HepG2 (cell line): ENCODE measurements around the gene MMP24OS. TPM values are rescaled to one million over a fixed set of nuclear protein-coding genes. Genes with fewer than 3 reads are reported as not detected.

Experiments used
- ATAC-seq: fragments of 200-7000 bp; cut with Tn5 transposase; 3 replicates; pipeline ENCODE4 v1.9.1; 2020; ENCODE audit warnings: mild to moderate bottlenecking, moderate library complexity
- BruUV-seq: library from RNA; stranded (reverse); fragments of 400-500 nt; replicated peaks from 2 replicates; lab custom pipeline; 2021; lab: Mats Ljungman, UMichigan
- CTCF ChIA-PET: fragments of 300-600 bp; formaldehyde crosslinking; extraction: SDS; loops from one replicate; lab custom pipeline; 2021; ENCODE audit warnings: low total read pairs, inconsistent platforms, low intra/inter-chr PET ratio; lab: Yijun Ruan, JAX
- POLR2A ChIA-PET: fragments of 350-600 bp; sonication (Branson Sonifier 250); formaldehyde crosslinking; loops from one replicate; lab custom pipeline; 2020; ENCODE audit warnings: antibody characterized with exemption, inconsistent platforms; lab: Yijun Ruan, JAX
- DNase-seq: peaks from one replicate; pipeline ENCODE4 v3.0.0-alpha.2; 2015; ENCODE audit warnings: low spot score
- FAIRE-seq: peaks from 3 replicates; lab custom pipeline; 2011; peaks lifted over from hg19 to GRCh38; lab: Jason Lieb, UNC
- H2AFZ ChIP-seq: one replicate; pipeline ENCODE4 v1.6.1; 2011; ENCODE audit warnings: low read length, inconsistent platforms
- H3K27ac ChIP-seq: fragments of 300-600 bp; 3 replicates; pipeline ENCODE4 v1.8.0; 2011; ENCODE audit warnings: mixed run types, mild to moderate bottlenecking, mixed read lengths, low read length, inconsistent platforms; ENCODE audit not compliant: insufficient read depth; ENCODE audit errors: extremely low read length
- H3K27me3 ChIP-seq, 2 experiments: fragments of 200-600 bp in 1 of 2; 2 replicates in 1 of 2; 3 replicates in 1 of 2; pipeline versions ENCODE4 v1.6.0 to v1.8.0; 2011; ENCODE audit warnings: low read length in 2 of 2, mild to moderate bottlenecking in 2 of 2, moderate library complexity in 2 of 2, inconsistent platforms in 1 of 2; ENCODE audit not compliant: insufficient read depth in 2 of 2, control insufficient read depth in 1 of 2
- H3K36me3 ChIP-seq, 2 experiments: fragments of 200-600 bp in 1 of 2; replicated peaks in 1 of 2; 2 replicates in 1 of 2; 3 replicates in 1 of 2; pipeline versions ENCODE4 v1.5.1 to v1.8.0; 2011; ENCODE audit warnings: low read length in 2 of 2, inconsistent platforms in 1 of 2; ENCODE audit not compliant: insufficient read depth in 2 of 2, control insufficient read depth in 1 of 2
- H3K4me1 ChIP-seq: 2 replicates; pipeline ENCODE4 v1.5.1; 2012; ENCODE audit warnings: low read length, inconsistent platforms; ENCODE audit not compliant: insufficient read depth
- H3K4me2 ChIP-seq: 2 replicates; pipeline ENCODE4 v1.6.0; 2011; ENCODE audit warnings: low read depth, low read length, inconsistent platforms
- H3K4me3 ChIP-seq, 3 experiments: fragments of 200-600 bp in 1 of 3; sonication (generic), shearing (Covaris generic) in 1 of 3; replicated peaks in 1 of 3; 2 replicates each; pipeline ENCODE4 v1.5.1; 2011 to 2016; ENCODE audit warnings: low read length in 3 of 3, inconsistent platforms in 2 of 3, low read depth in 2 of 3, mild to moderate bottlenecking in 2 of 3, control low read depth in 1 of 3, mixed read lengths in 1 of 3; ENCODE audit not compliant: insufficient read depth in 1 of 3
- H3K79me2 ChIP-seq: one replicate; pipeline ENCODE4 v1.6.1; 2011; ENCODE audit warnings: low read length, inconsistent platforms; ENCODE audit not compliant: insufficient read depth
- H3K9ac ChIP-seq: 2 replicates; pipeline ENCODE4 v1.6.0; 2011; ENCODE audit warnings: mild to moderate bottlenecking, low read depth, low read length, inconsistent platforms; ENCODE audit not compliant: insufficient read depth
- H3K9me3 ChIP-seq: 2 replicates; pipeline ENCODE4 v1.5.1; 2012; ENCODE audit warnings: mild to moderate bottlenecking, low read length
- H4K20me1 ChIP-seq: 2 replicates; pipeline ENCODE4 v1.6.0; 2011; ENCODE audit warnings: inconsistent platforms, mild to moderate bottlenecking, low read length, moderate library complexity; ENCODE audit not compliant: insufficient read depth
- HCFC1 ChIP-seq: fragments of 150-350 bp; IDR thresholded peaks from 2 replicates; pipeline ENCODE4 v1.6.1; 2014; ENCODE audit warnings: low read depth, low read length
- HNF4A ChIP-seq: sonication (generic); formaldehyde crosslinking; IDR thresholded peaks from 2 replicates; pipeline ENCODE4 v1.4.0; 2020; ENCODE audit warnings: missing genetic modification reagents
- KDM2A ChIP-seq: sonication (generic); formaldehyde crosslinking; IDR thresholded peaks from 2 replicates; pipeline ENCODE4 v1.4.0; 2020; ENCODE audit warnings: low read depth, missing genetic modification reagents, borderline replicate concordance
- MBD4 ChIP-seq: IDR thresholded peaks from 2 replicates; pipeline ENCODE4 v1.6.1; 2012; ENCODE audit warnings: low read length, inconsistent platforms, borderline replicate concordance
- SATB2 ChIP-seq: sonication (generic); formaldehyde crosslinking; IDR thresholded peaks from 2 replicates; pipeline ENCODE4 v1.5.0; 2020; ENCODE audit warnings: missing genetic modification reagents
- SMARCC2 ChIP-seq: fragments of 450-650 bp; IDR thresholded peaks from 2 replicates; pipeline ENCODE4 v1.6.1; 2017; ENCODE audit warnings: antibody characterized with exemption, mild to moderate bottlenecking
- SMYD3 ChIP-seq: sonication (generic); formaldehyde crosslinking; IDR thresholded peaks from 2 replicates; pipeline ENCODE4 v1.8.1; 2023; ENCODE audit warnings: mild to moderate bottlenecking, missing genetic modification reagents
- SP2 ChIP-seq: sonication (generic); formaldehyde crosslinking; IDR thresholded peaks from 2 replicates; pipeline ENCODE4 v1.5.1; 2020; ENCODE audit warnings: mild to moderate bottlenecking, missing genetic modification reagents
- TAF1 ChIP-seq: sonication (generic); formaldehyde crosslinking; IDR thresholded peaks from 2 replicates; pipeline ENCODE4 v1.4.0; 2020; ENCODE audit warnings: missing genetic modification reagents
- ZKSCAN1 ChIP-seq: fragments of 150-350 bp; IDR thresholded peaks from 2 replicates; pipeline ENCODE4 v1.6.1; 2014; ENCODE audit warnings: low read length
- ZNF224 ChIP-seq: sonication (generic); formaldehyde crosslinking; IDR thresholded peaks from 2 replicates; pipeline ENCODE4 v1.5.0; 2020; ENCODE audit warnings: mild to moderate bottlenecking, missing genetic modification reagents
- ZNF331 ChIP-seq: sonication (generic); formaldehyde crosslinking; IDR thresholded peaks from 2 replicates; pipeline ENCODE4 v1.4.0; 2020; ENCODE audit warnings: missing genetic modification reagents
- ZNF572 ChIP-seq: sonication (generic); formaldehyde crosslinking; IDR thresholded peaks from 2 replicates; pipeline ENCODE4 v1.5.1; 2020; ENCODE audit warnings: mild to moderate bottlenecking, missing genetic modification reagents
- ZNF672 ChIP-seq: sonication (generic); formaldehyde crosslinking; IDR thresholded peaks from 2 replicates; pipeline ENCODE4 v1.8.1; 2022; ENCODE audit warnings: missing genetic modification reagents
- ZNF737 ChIP-seq: sonication (generic); formaldehyde crosslinking; IDR thresholded peaks from 2 replicates; pipeline ENCODE4 v1.5.0; 2020; ENCODE audit warnings: missing genetic modification reagents, mild to moderate bottlenecking, borderline replicate concordance
- ZNF891 ChIP-seq: sonication (generic); formaldehyde crosslinking; IDR thresholded peaks from 2 replicates; pipeline ENCODE4 v1.5.0; 2020; ENCODE audit warnings: mild to moderate bottlenecking, missing genetic modification reagents
- WGBS: methylation state at CpG from one replicate; pipeline ENCODE4 v1.1.6; 2017; ENCODE audit warnings: low lambda C conversion rate; 5-methylcytosine and 5-hydroxymethylcytosine counted together
- in situ Hi-C: cut with HindIII; loops from 2 replicates; pipeline ENCODE4 v1.10.0; 2017; ENCODE audit warnings: low pct_unique_long_range_greater_than_20kb; ENCODE audit not compliant: extremely low pct_ligation_motif_present
- intact Hi-C: fragments of 100-400 bp; cut with micrococcal nuclease; formaldehyde crosslinking; loops from one replicate; pipeline ENCODE4 v1.10.0; 2022; ENCODE audit not compliant: unreplicated experiment
- polyA plus RNA-seq, 8 experiments: library from polyadenylated mRNA; depleted of rRNA in 3 of 8; stranded (reverse) in 7 of 8; unstranded in 1 of 8; fragments of >200 nt; fragmentation: Illumina TruSeq in 4 of 8; extraction: Trizol in 4 of 8; gene quantifications; 2 replicates each; pipeline versions ENCODE4 v1.2.1 to v1.2.3, GENCODE V29; 2011 to 2016; ENCODE audit warnings: low read depth in 4 of 8, missing spikeins in 1 of 8, mixed read lengths in 1 of 8; ENCODE audit not compliant: insufficient read depth in 1 of 8
- total RNA-seq, 5 experiments: library from RNA; depleted of rRNA; stranded (reverse); fragments of >200 nt; fragmentation: Illumina TruSeq; extraction: Trizol; gene quantifications; 2 replicates each; pipeline ENCODE4 v1.2.3, GENCODE V29; 2016; ENCODE audit warnings: low read depth in 1 of 5
- TF ChIP-seq, protein P1 (sequence below): sonication (generic); formaldehyde crosslinking; IDR thresholded peaks from 2 replicates; pipeline ENCODE4 v1.4.0; 2020; ENCODE audit warnings: missing genetic modification reagents
- TF ChIP-seq, protein P2 (sequence below): sonication (generic); formaldehyde crosslinking; IDR thresholded peaks from 2 replicates; pipeline ENCODE4 v1.4.0; 2020; ENCODE audit warnings: missing genetic modification reagents
- TF ChIP-seq, protein P3 (sequence below): sonication (generic); formaldehyde crosslinking; IDR thresholded peaks from 2 replicates; pipeline ENCODE4 v1.4.0; 2020; ENCODE audit warnings: low read depth, mild to moderate bottlenecking, missing genetic modification reagents
- TF ChIP-seq, protein P4 (sequence below): IDR thresholded peaks from 2 replicates; pipeline ENCODE4 v1.6.1; 2016; ENCODE audit warnings: low read depth, borderline replicate concordance
- TF ChIP-seq, protein P5 (sequence below): sonication (generic); formaldehyde crosslinking; conservative IDR thresholded peaks from 2 replicates; pipeline ENCODE4 v1.4.0; 2020; ENCODE audit warnings: missing genetic modification reagents

Gene MMP24OS
- total and polyA plus RNA-seq, 2 of the 13 experiments (the other 11 are each of a cell fraction or from before 2014, with no cell fraction given) = 6.0 to 8.5 TPM

DNA sequence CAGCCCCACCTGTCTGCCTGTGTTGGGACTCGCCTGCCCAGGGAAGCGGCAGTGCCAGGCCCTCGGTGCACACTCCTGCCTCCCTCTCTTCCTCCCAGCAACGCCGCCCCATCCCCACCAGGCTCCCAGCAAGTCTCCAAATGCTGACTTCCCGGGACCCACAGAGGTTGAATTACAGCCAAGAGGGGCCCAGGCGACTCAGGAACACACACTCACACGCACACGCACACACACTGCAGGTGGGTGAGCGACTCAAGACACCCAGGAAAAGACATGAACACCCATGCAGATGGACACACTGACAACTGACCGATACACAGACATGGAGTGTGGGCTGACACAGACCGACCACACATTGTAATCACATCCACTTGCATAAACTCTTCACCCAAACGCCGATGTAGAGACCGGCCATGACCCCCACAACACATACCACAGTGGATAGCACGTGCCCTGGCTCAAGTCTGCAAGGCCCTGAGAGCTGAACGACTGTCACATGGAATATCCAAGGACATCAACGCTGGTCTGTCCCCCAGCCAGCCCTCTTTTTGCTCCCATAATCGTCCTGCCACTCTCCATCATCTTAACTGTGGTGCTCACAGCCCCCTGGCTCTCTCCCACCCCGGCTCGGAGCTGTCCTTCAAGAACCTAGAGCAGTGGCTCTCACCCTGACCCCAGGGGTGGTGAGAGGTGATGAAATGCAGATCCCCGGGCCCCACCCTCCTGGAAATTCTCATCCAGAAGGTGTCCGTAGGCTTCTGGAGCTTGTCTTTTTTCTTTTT is 14.8 kb upstream of the MMP24OS start:
- Histone ChIP-seq H3K9me3 (no peaks in the 10 kb centered on the region), H3K36me3 (no peaks in the 10 kb centered on the region), H3K4me2 (peak overlapping the region; percentile 18; the same call in 1 of the 2 replicates), H3K79me2 (no peaks in the 10 kb centered on the region), H3K4me1 (peaks cover 76% of the 10 kb centered on the region), H3K27ac (no peak overlapping the region), H4K20me1 (no peaks in the 10 kb centered on the region), H3K4me3 (0 out of 6 replicates have a peak overlapping the region, but pooled peaks of 1 of the 3 experiments have one; percentile 2), H3K27me3 (peaks cover 11 to 65% of the 10 kb centered on the region in 2 experiments), H2AFZ (no peak overlapping the region), H3K9ac (no peak overlapping the region)
- no TSS peak for BruUV-seq
- WGBS = 38% methylated on average over 23 of the region's 23 CpGs
- FAIRE-seq = no peak
- in situ Hi-C loops = no loop called here
- intact Hi-C loops = no loop called here
- DNase-seq = no peak
- ATAC-seq = peak; percentile 2; the same call in 2 of the 3 replicates
- CTCF ChIA-PET = no interaction called here
- POLR2A ChIA-PET = interaction anchor here (1.1 to 3.3 kb wide), 2 partner anchors 8 to 13 kb away, joined by 4 to 24 read pairs; partner anchors contain the start of gene EIF6
- no peak for TF ChIP-seq HCFC1
- no peak for TF ChIP-seq SP2 (CRISPR knock-in tag)
- no peak for TF ChIP-seq TAF1 (CRISPR knock-in tag)
- TF ChIP-seq, protein P1, sequence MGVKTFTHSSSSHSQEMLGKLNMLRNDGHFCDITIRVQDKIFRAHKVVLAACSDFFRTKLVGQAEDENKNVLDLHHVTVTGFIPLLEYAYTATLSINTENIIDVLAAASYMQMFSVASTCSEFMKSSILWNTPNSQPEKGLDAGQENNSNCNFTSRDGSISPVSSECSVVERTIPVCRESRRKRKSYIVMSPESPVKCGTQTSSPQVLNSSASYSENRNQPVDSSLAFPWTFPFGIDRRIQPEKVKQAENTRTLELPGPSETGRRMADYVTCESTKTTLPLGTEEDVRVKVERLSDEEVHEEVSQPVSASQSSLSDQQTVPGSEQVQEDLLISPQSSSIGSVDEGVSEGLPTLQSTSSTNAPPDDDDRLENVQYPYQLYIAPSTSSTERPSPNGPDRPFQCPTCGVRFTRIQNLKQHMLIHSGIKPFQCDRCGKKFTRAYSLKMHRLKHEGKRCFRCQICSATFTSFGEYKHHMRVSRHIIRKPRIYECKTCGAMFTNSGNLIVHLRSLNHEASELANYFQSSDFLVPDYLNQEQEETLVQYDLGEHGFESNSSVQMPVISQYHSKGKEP (CRISPR knock-in tag) = no peak
- TF ChIP-seq SATB2 = no peak
- TF ChIP-seq ZNF572 (CRISPR knock-in tag) = no peak
- TF ChIP-seq, protein P2, sequence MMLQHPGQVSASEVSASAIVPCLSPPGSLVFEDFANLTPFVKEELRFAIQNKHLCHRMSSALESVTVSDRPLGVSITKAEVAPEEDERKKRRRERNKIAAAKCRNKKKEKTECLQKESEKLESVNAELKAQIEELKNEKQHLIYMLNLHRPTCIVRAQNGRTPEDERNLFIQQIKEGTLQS (CRISPR knock-in tag) = no peak
- no peak; the same call in 1 of the 2 replicates for TF ChIP-seq ZNF891 (CRISPR knock-in tag)
- TF ChIP-seq ZNF737 (CRISPR knock-in tag) = no peak
- 0 out of 2 replicates have a peak, but pooled peaks have one; percentile 14 for TF ChIP-seq KDM2A (CRISPR knock-in tag)
- no peak for TF ChIP-seq ZKSCAN1
- no peak for TF ChIP-seq SMYD3 (CRISPR knock-in tag)
- TF ChIP-seq, protein P3, sequence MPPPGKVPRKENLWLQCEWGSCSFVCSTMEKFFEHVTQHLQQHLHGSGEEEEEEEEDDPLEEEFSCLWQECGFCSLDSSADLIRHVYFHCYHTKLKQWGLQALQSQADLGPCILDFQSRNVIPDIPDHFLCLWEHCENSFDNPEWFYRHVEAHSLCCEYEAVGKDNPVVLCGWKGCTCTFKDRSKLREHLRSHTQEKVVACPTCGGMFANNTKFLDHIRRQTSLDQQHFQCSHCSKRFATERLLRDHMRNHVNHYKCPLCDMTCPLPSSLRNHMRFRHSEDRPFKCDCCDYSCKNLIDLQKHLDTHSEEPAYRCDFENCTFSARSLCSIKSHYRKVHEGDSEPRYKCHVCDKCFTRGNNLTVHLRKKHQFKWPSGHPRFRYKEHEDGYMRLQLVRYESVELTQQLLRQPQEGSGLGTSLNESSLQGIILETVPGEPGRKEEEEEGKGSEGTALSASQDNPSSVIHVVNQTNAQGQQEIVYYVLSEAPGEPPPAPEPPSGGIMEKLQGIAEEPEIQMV (CRISPR knock-in tag) = 0 out of 2 replicates have a peak, but pooled peaks have one; percentile 35
- TF ChIP-seq ZNF331 (CRISPR knock-in tag) = no peak
- TF ChIP-seq MBD4 = no peak
- TF ChIP-seq, protein P4, sequence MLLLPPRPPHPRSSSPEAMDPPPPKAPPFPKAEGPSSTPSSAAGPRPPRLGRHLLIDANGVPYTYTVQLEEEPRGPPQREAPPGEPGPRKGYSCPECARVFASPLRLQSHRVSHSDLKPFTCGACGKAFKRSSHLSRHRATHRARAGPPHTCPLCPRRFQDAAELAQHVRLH (CRISPR knock-in tag) = peak; percentile 22; the same call in 1 of the 2 replicates
- TF ChIP-seq, protein P5, sequence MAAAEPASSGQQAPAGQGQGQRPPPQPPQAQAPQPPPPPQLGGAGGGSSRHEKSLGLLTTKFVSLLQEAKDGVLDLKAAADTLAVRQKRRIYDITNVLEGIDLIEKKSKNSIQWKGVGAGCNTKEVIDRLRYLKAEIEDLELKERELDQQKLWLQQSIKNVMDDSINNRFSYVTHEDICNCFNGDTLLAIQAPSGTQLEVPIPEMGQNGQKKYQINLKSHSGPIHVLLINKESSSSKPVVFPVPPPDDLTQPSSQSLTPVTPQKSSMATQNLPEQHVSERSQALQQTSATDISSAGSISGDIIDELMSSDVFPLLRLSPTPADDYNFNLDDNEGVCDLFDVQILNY = no peak
- TF ChIP-seq SMARCC2 = no peak
- 0 out of 2 replicates have a peak, but pooled peaks have one; percentile 17 for TF ChIP-seq ZNF224 (CRISPR knock-in tag)
- TF ChIP-seq HNF4A (CRISPR knock-in tag) = no peak
- TF ChIP-seq ZNF672 = no peak
